Stimulated activated CD4-positive, alpha-beta T cell treated with anti-CD3 and anti-CD28 coated beads, Interleukin-2, amount 100 ng/mL, for 4 hours (primary cell): ENCODE measurements around the gene KCNK10.
"Not testable (repeated sequence)": the region's sequence is repeated elsewhere in the genome, so short reads cannot be mapped to it uniquely, and the experiment has no call there.

ENCODE experiments used
- DNase-seq: peaks from one replicate; pipeline ENCODE4 v3.0.0-alpha.2; 2020; ENCODE audit warnings: low read depth

KCNK10 gene

GRCh38 chr14:88269806-88270420 lies 53.2 kb downstream of the KCNK10 start:
- DNase-seq, result no peak

DNA sequence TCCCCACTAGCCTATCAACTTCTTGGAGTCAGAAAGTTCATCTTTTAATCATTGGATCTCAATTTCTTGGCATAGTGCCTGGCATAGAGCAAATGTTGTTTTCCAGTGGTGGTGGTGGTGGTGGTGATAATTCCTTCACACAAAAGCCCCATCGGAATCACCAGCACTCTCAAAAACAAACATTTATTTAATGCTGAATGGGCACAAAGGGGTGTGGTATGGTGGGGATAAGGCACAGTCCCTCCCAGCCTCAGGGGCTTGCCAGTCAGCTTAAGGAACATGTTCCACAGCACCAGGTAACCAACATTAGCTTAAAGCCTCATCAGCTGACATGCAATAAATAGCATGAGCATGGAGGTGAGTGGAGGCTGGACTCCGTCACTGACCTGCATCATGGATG lies 56.6 kb downstream of the KCNK10 start:
- no peak for DNase-seq

DNA sequence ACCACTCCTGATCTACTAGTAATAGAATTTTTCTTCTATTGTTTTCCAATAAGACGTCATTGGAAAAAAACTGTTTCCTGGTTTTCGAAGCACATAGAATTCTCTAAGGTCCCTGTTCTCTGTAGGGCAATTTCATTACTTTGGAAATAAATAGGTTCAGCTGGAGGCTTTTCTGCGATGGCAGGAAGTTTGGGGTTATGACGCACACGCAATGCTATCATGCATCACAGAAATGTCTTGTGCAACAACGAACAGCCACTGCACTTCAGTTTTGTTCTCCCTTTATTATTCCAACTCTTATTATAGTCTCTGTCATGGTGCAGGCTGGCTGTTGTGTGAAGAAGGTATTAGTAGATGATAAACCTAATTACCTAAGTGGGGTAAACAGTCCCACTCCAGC lies 59.0 kb downstream of the KCNK10 start:
- no peak for DNase-seq

- DNase-seq, result not testable (repeated sequence)
These were observed 61.8 kb downstream of the KCNK10 start for GRCh38 chr14:88261302-88261701.

DNA sequence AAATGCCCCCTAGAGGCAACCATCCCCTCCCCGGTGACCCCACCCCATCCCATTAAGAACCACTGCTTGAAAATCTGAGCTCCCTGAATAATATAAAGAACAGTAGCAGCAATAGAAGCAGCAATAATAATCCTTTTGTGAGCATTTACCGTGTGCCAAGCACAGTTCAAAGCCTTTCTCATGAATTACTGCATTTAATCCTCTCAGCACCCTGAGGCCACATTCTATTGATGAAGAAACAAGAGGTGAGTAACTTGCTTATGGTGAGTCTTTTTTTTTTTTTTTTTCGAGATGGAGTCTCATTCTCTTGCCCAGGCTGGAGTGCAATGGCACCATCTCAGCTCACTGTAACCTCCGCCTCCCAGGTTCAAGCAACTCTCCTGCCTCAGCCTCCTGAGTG lies 65.0 kb downstream of the KCNK10 start:
- DNase-seq, result no peak

- no peak for DNase-seq
These were observed 65.8 kb downstream of the KCNK10 start for GRCh38 chr14:88256997-88257950.

DNA sequence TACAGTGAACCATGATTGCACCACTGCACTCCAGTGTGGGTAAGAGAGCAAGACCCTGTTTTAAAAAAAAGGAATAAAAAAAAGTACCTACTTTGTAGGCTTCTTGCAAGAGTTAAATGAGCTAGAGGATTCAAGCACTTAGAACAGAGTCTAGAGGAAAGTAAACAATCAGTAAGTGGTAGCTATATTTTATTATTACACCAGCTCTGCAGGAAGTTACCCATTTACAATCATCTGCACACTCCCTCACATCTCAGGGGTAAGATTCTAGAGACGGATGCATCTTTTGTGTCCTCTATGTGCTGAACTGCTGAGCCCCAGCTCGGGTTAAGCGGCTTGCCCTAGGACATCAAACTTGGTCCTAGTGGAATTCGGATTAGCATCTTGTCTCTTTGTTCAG lies 67.3 kb downstream of the KCNK10 start:
- DNase-seq, result no peak

GRCh38 chr14:88255196-88255595 lies 67.9 kb downstream of the KCNK10 start:
- DNase-seq, result no peak

DNA sequence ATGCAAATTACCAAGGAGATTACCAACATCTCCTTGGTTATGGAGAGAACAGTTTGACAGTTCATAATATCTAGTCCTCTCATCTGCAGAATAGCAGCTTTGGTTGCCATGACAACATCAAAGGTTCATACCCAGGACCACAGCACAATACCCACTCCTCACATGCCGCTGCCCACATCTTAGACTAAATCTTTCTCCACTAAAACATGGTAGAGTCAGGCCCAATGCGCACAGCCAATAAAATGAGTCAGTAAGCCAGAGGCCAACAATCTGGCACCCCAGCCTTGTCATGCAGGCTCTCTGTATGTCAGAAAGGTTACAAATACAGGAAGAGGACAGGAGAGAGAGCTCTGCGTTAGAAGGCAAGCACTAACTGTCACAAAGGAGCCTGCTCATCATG lies 70.6 kb downstream of the KCNK10 start:
- no peak for DNase-seq

- no peak for DNase-seq
These were observed 71.4 kb downstream of the KCNK10 start for GRCh38 chr14:88251650-88252049.

GRCh38 chr14:88249266-88249665 lies 73.8 kb downstream of the KCNK10 start:
- no peak for DNase-seq

DNA sequence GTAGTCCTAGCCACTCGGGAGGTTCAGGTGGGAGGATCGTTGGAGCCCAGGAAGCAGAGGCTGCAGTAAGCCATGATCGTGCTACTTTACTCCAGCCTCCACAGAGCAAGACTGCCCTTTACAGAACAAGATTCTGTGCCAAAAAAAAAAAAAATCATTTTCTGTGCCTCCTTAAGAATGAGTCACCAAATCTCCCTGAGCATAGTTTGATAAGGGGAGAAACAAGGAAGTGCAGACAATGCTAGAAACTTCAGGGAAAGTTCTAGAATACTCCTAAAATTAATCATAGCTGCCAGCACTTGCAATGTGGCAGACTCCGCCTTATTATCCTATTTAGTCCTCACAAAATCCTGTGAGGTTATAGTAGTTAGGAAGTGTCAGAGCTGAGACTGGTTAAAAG lies 74.5 kb downstream of the KCNK10 start:
- DNase-seq, result no peak

- DNase-seq, result no peak
These were observed 75.8 kb downstream of the KCNK10 start for GRCh38 chr14:88247228-88247627.

DNA sequence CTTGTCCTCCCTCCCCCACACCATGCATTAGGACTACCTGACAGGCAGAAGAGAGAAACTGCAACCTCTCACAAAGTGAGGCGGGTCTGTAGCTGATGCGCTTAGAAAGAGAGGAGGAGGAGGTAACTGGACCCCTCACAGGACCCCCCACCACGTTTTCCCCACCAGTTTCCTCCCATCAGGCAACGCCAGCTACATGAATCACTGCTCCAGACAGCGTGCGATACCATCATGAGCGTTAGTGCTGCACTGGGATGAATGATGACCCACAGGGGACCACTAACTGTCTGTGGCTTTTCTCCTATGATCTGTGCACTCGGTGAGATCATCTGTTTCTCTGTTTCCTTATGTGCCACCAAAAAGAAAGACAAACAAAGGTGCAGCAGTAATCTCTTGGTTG lies 77.7 kb downstream of the KCNK10 start:
- DNase-seq, result no peak

DNA sequence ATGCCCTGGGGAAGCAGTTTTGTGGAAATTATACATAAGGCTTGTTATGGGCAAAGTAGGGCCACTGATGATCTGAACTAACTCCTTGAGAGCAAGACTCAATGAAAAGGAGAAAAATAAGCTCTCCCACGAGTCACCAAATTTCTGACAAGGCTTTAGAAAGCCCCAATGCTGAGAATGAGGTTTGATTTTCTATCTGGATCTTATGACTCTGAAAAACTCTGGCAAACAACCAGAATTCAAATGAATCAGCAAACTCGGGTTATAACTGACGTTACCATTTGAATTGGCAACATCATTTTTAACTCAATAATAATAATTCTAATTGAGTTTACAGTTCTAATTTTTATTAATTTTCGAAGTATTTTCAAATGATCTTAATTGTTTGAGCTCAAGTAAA lies 79.1 kb downstream of the KCNK10 start:
- DNase-seq, result no peak

DNA sequence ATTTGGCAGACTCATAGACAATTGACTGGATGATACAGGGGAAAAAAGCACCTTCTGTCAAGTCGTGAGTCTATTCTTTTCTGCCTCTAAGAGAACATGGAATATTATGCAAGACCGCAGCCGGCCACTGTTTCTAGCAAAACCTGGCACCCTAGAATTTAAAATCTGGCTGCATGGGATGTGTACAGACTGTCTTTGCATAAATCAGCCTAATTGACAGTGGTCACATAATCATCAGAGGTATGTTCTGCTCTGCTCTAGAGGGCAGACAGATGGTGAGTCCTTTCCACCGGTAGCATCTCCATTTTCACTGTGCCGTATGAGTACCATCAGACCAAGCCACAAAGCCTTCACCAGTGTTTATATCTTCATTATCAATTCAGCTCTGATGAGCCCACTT lies 80.6 kb downstream of the KCNK10 start:
- DNase-seq, result no peak

- DNase-seq, result no peak
These were observed 81.3 kb downstream of the KCNK10 start for GRCh38 chr14:88241810-88242209.

- no peak for DNase-seq
These were observed 88.6 kb downstream of the KCNK10 start for GRCh38 chr14:88234442-88234841.

GRCh38 chr14:88233915-88234314 lies 89.2 kb downstream of the KCNK10 start:
- DNase-seq, result no peak

DNA sequence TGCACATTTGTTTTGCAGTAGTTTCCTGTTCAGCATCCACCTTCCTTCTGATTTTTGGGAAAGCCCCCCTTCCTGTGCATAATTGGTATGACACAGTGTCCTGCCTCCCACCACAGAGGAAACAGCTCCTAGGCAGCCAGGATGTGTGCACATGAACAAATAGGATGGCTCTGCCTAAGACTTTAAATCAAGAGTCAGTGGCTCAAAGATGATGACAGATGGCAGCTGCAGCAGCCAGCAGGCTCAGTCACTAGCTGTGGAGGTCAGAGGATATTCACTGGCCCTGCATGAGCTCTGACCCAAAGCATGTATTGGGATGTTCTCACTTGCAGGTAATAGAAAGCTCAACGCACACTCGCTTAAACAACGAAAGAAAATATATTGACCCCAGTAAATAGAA lies 90.3 kb downstream of the KCNK10 start:
- DNase-seq, result no peak

DNA sequence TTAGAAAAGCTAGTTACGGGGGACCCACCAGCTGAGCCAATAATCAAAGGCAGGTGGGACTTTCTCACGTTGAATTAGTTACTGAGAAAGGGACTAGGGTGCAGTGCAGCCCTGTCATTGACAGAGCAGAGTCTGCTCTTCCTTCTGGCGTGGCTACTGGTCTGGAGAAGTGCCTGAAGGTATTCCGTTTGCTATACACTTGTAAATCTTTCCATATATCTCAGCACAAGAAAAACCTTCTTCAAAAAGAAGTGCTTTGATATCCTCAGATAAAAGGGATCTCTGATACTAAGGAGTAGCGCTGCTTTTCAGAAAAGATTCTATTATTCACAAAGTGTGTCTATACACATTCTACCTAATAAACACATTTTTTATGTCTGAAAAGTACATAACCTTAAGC lies 91.5 kb downstream of the KCNK10 start:
- DNase-seq, result no peak

DNA sequence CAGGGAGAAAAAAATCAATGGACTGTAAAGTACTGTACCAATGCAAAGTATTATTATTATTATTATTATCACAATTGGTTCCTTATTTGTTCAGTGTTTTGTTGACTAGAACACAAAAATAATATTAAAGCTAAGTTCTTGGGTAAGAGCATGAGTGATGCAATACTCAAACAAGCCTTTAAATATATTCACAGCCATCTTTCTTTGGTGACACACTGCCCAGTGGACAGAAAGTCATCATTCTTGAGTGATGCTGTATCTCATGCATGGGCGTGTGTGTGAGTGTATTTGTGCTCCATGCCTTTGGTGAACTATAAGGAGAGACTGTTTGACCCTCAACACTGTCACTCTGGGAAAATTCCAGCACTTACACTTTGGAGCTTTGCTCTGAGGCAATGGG lies 93.6 kb downstream of the KCNK10 start:
- no peak for DNase-seq

DNA sequence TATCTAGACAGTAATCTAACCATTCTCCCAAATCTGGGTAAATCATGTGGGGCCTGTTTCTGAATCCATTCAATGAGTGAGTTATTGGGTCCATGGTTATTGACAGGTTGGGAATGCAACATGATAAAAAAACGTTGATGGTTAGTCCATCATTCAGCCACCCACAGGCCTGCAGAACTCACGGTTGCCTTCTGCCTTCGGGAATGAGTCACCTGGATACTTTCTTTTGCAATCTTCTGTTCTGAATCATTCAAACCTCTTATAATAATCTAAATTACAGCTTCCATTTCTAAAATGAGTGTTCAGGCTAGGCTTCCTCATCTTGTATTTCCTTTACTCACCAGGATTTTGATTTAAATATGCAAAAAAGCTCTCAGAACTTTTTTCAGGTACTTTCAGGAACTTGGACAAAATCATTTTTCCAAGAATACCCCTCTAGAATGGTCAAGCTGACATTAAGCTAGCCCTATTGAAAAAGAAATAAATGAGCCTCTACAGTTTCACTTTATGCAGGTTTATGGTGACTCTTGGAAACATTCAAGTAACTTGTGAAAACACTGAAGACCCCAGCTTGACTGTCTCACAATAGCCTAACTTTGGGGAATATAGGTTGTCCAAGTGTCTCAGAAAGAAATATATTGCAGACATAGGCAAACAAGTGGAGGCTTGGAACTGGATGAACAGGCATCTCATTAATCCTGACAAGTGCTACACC lies 94.4 kb downstream of the KCNK10 start:
- no peak for DNase-seq
